Psoas muscle (tissue), 8 donors: Measurements from ENCODE around the gene ADORA2A. TPM values are rescaled to one million over a fixed set of nuclear protein-coding genes. Genes with fewer than 3 reads are reported as not detected.

Experiments
- ATAC-seq, 4 donors: fragments of 200-7000 bp; cut with Tn5 transposase; one replicate each; pipeline ENCODE4 v1.9.1; 2020; ENCODE audit warnings: moderate library complexity in 3 of 4, mild to moderate bottlenecking in 2 of 4
- DNase-seq, 2 donors: peaks; one replicate each; pipeline ENCODE4 v3.0.0-alpha.2; 2020
- H3K27ac ChIP-seq: fragments of 200-600 bp; one replicate; pipeline ENCODE4 v1.8.0; 2022
- H3K27me3 ChIP-seq, 3 donors: fragments of 200-600 bp in 1 of 3; one replicate each; pipeline versions ENCODE4 v1.6.1 to v1.8.0; 2013 to 2022; ENCODE audit warnings: low read length in 2 of 3, mild to moderate bottlenecking in 2 of 3, moderate library complexity in 1 of 3; ENCODE audit not compliant: insufficient read depth in 3 of 3
- H3K36me3 ChIP-seq, 2 donors: fragments of 200-600 bp in 1 of 2; one replicate each; pipeline versions ENCODE4 v1.6.1 to v1.8.0; 2013 to 2022; ENCODE audit warnings: low read depth in 1 of 2, mild to moderate bottlenecking in 1 of 2, moderate library complexity in 1 of 2; ENCODE audit not compliant: insufficient read depth in 1 of 2
- H3K4me1 ChIP-seq: fragments of 200-600 bp; one replicate; pipeline ENCODE4 v1.8.0; 2022
- H3K4me3 ChIP-seq: fragments of 200-600 bp; one replicate; pipeline ENCODE4 v1.8.0; 2022; ENCODE audit warnings: mild to moderate bottlenecking
- H3K9me3 ChIP-seq: fragments of 200-600 bp; one replicate; pipeline ENCODE4 v1.8.0; 2022
- WGBS, 3 donors: extraction: QIAGEN DNeasy Blood & Tissue Kit; methylation state at CpG; one replicate each; pipeline versions ENCODE4 v1.1.6 to v1.1.7; 2013; 5-methylcytosine and 5-hydroxymethylcytosine counted together
- intact Hi-C, 2 donors: fragments of 100-400 bp; cut with DNase I; formaldehyde crosslinking; loops; one replicate each; pipeline versions ENCODE4 v1.11.0 to v1.14.2; 2022
- polyA plus RNA-seq, 3 donors: library from polyadenylated mRNA; stranded (reverse); fragments of 200-250 nt; gene quantifications; one replicate each; pipeline ENCODE4 v1.2.3, GENCODE V29; 2013
- total RNA-seq, 4 donors: library from RNA; stranded (reverse); fragmentation: NEBNext Ultra II Directional in 2 of 4; extraction: Animal tissue kit (Norgen Biotek cat#: 25700) in 2 of 4; gene quantifications; one replicate each; pipeline versions ENCODE4 v1.2.1 to v1.2.4, GENCODE V29; 2021 to 2023
- TF ChIP-seq, protein P1 (sequence below): fragments of 200-600 bp; IDR thresholded peaks from one replicate; pipeline ENCODE4 v1.8.0; 2022; ENCODE audit warnings: antibody characterized with exemption
- donor health status: healthy with polysubstance abuse.
- donor health status: DM: no; HTN: no; CAD: no; lungs with moderate emphysema.
- donor health status: Bipolar disorder and iron deficiency.
- donor health status: healthy.
- donor health status: DM: yes; HTN: yes; CAD: no.
- donor health status: DM: no; HTN: no; CAD: no.
- donor health status: DM: no; HTN: no; CAD: no.
- donor health status: DM: yes; HTN: yes; CAD: no.

The ADORA2A gene
- total and polyA plus RNA-seq, 7 donors: 0.97 to 2.4 (median 1.7) TPM

DNA sequence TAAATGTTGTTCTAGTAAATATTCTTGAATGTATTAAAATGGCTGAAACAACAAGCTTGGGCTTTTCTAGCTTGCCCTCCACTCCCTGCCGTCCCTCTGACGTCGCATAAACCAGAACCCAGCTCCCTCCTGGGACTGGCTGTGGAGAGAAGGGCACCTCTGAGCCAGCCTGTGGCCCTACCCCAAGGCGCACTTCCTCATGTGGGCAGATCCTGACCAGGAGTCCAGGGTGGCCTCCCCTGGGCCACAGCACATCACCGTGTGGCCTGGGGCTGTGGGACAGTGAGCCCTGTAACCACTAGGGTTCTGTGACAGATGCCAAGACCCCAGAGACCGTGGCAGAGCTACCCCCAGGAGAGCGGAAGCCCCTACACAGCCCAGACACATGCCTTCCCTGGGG is 10.2 kb upstream of the ADORA2A start:
- H3K4me1 ChIP-seq: peaks cover 13% of the 10 kb centered on the region
- 86 to 95% (median 90%) methylated on average over 7 of the region's 7 CpGs for WGBS, 3 donors
- ATAC-seq (no peak), DNase-seq (peak in 1 of 2 donors; percentile 23)
- no peak overlapping the region for H3K27ac ChIP-seq
- H3K4me3 ChIP-seq: no peak overlapping the region
- H3K9me3 ChIP-seq: no peaks in the 10 kb centered on the region
- no peaks in the 10 kb centered on the region for H3K27me3 ChIP-seq
- intact Hi-C loops: no loop called here
- peaks cover 0 to 54% of the 10 kb centered on the region in 2 donors for H3K36me3 ChIP-seq
- TF ChIP-seq, protein P1, sequence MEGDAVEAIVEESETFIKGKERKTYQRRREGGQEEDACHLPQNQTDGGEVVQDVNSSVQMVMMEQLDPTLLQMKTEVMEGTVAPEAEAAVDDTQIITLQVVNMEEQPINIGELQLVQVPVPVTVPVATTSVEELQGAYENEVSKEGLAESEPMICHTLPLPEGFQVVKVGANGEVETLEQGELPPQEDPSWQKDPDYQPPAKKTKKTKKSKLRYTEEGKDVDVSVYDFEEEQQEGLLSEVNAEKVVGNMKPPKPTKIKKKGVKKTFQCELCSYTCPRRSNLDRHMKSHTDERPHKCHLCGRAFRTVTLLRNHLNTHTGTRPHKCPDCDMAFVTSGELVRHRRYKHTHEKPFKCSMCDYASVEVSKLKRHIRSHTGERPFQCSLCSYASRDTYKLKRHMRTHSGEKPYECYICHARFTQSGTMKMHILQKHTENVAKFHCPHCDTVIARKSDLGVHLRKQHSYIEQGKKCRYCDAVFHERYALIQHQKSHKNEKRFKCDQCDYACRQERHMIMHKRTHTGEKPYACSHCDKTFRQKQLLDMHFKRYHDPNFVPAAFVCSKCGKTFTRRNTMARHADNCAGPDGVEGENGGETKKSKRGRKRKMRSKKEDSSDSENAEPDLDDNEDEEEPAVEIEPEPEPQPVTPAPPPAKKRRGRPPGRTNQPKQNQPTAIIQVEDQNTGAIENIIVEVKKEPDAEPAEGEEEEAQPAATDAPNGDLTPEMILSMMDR: no peak

- WGBS, 3 donors: 87 to 93% (median 91%) methylated on average over 15 to 16 of the region's 16 CpGs
- DNase-seq: no peak
- H3K27me3 ChIP-seq: no peaks in the 10 kb centered on the region
- H3K4me1 ChIP-seq: peaks cover 13% of the 10 kb centered on the region
- H3K9me3 ChIP-seq: no peaks in the 10 kb centered on the region
- TF ChIP-seq, protein P1: no peak
- ATAC-seq: peak in 2 of 4 donors; percentile 17 to 34
- no peak overlapping the region for H3K4me3 ChIP-seq
- no peak overlapping the region for H3K27ac ChIP-seq
- peaks cover 0 to 45% of the 10 kb centered on the region in 2 donors for H3K36me3 ChIP-seq
- intact Hi-C loops: no loop called here
Measured at GRCh38 chr22:24417901-24418641, 9.3 kb upstream of the ADORA2A start.

DNA sequence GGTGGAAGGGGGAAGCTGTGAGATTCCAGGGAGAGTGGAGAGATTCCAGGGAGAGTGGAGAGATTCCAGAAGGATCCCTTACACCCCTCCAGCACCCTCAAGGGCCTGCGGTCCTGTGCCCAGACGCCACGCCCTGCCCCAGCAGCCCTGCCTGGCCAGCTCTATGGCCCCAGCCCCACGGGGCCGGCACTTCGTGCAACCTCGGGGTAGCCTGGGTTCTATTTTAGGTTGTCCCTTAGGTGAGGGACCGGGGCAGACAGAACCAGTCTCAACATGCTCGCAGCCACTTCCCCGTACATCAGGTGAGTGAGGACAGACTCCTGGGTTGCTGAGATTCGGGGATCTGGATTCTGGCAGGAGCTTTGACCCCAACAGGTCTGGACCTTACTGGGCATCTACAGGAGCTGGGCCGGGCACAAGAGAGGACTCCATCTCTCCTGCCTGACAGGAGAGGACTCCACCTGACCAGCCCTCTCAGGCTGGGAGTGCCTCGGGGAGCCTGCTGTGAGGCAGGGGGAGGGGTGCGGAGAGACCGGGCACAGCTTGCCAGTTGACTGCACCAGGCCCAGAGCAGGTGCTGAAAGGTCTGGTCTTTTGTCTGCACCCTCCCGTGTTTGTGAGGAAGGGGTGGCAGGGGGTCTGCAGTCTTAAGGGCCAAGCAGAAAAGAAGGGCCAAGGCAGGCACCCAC is 8.5 kb upstream of the ADORA2A start:
- TF ChIP-seq, protein P1: no peak
- intact Hi-C loops: no loop called here
- H3K36me3 ChIP-seq: peaks cover 0 to 37% of the 10 kb centered on the region in 2 donors
- H3K4me1 ChIP-seq: peaks cover 16% of the 10 kb centered on the region
- no peaks in the 10 kb centered on the region for H3K9me3 ChIP-seq
- H3K27me3 ChIP-seq: no peaks in the 10 kb centered on the region
- 57 to 75% (median 61%) methylated on average over 15 to 16 of the region's 16 CpGs for WGBS, 3 donors
- no peak for DNase-seq
- no peak overlapping the region for H3K4me3 ChIP-seq
- no peak for ATAC-seq
- no peak overlapping the region for H3K27ac ChIP-seq

GRCh38 chr22:24419475-24419850 is 7.9 kb upstream of the ADORA2A start:
- TF ChIP-seq, protein P1: no peak
- DNase-seq (peak in 1 of 2 donors; percentile 48), ATAC-seq (no peak)
- H3K4me1 ChIP-seq: peaks cover 16% of the 10 kb centered on the region
- H3K27me3 ChIP-seq: peaks cover 0 to 5% (median 2%) of the 10 kb centered on the region in 3 donors
- peaks cover 0 to 31% of the 10 kb centered on the region in 2 donors for H3K36me3 ChIP-seq
- H3K4me3 ChIP-seq: no peak overlapping the region
- WGBS, 3 donors: 44 to 56% (median 47%) methylated on average over 7 of the region's 7 CpGs
- intact Hi-C loops: no loop called here
- no peaks in the 10 kb centered on the region for H3K9me3 ChIP-seq
- H3K27ac ChIP-seq: no peak overlapping the region
